Brain microvascular endothelial cell (primary cell): Measurements from ENCODE around the gene KIRREL3.

ENCODE experiments used
- DNase-seq: peaks from one replicate; pipeline ENCODE4 v3.0.0-alpha.2; 2020
- H3K27ac ChIP-seq: fragments of 250-450 bp; sonication (Bioruptor Pico); 2 replicates; pipeline ENCODE4 v1.5.1; 2020; ENCODE audit warnings: mild to moderate bottlenecking, moderate library complexity
- H3K27me3 ChIP-seq: fragments of 250-450 bp; sonication (Bioruptor Pico); replicated peaks from 2 replicates; pipeline ENCODE4 v1.5.1; 2020; ENCODE audit warnings: mild to moderate bottlenecking
- H3K36me3 ChIP-seq: fragments of 250-450 bp; sonication (Bioruptor Pico); replicated peaks from 2 replicates; pipeline ENCODE4 v1.5.1; 2020; ENCODE audit warnings: mild to moderate bottlenecking
- H3K4me3 ChIP-seq: 2 replicates; pipeline ENCODE4 v1.5.1; 2011; ENCODE audit warnings: low read depth, mild to moderate bottlenecking, control low read depth, low read length, moderate library complexity
- CTCF ChIP-seq: IDR thresholded peaks from 2 replicates; pipeline ENCODE4 v1.5.1; 2011; ENCODE audit warnings: low read depth, mild to moderate bottlenecking, moderate library complexity, low read length, control low read depth, inconsistent platforms; ENCODE audit errors: missing control alignments
- in situ Hi-C: cut with HindIII; loops from 2 replicates; pipeline ENCODE4 v1.10.0; 2017; ENCODE audit warnings: low sequenced_read_pairs, low pct_ligation_motif_present

KIRREL3 gene

DNA sequence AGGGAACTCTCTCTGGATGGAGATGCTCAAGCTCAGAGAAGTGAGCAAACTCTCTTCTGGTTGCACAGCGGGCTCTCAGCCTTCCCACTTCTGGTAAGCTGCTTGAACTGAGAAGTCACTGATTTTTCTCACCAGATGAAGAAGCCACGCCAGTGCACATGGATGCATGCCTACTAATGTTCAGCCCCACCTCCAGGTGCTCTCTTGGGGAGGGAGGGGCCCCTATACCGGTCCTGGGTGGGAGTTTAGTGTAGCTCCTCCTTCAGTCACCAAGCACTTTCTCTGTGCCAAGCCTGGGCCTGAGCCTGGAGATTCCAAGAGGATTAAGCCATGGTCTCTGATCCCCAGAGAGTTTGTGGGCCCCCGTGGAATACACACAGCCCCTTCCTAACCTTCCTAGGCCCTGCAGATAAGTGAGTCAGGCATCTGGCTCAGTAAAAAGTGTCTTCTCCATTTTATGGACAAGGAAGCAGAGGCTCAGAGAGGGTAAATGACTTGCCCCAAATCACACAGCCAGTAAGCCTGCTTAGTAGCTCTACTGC is 502.9 kb downstream of the KIRREL3 start:
- TF ChIP-seq CTCF = no peak

GRCh38 chr11:126496576-126497337 is 503.8 kb downstream of the KIRREL3 start:
- in situ Hi-C loops = no loop called here
- H3K36me3 ChIP-seq = no peaks in the 10 kb centered on the region
- H3K27me3 ChIP-seq = peaks cover 3% of the 10 kb centered on the region
- no peak for TF ChIP-seq CTCF
- DNase-seq = no peak
- no peak overlapping the region for H3K27ac ChIP-seq
- no peak overlapping the region for H3K4me3 ChIP-seq

More for the DNA sequence above, 502.9 kb downstream of the KIRREL3 start:
- Histone ChIP-seq H3K4me3 (no peak overlapping the region), H3K27me3 (peaks cover 3% of the 10 kb centered on the region), H3K27ac (no peak overlapping the region), H3K36me3 (no peaks in the 10 kb centered on the region)
- DNase-seq = no peak
- in situ Hi-C loops = no loop called here

DNA sequence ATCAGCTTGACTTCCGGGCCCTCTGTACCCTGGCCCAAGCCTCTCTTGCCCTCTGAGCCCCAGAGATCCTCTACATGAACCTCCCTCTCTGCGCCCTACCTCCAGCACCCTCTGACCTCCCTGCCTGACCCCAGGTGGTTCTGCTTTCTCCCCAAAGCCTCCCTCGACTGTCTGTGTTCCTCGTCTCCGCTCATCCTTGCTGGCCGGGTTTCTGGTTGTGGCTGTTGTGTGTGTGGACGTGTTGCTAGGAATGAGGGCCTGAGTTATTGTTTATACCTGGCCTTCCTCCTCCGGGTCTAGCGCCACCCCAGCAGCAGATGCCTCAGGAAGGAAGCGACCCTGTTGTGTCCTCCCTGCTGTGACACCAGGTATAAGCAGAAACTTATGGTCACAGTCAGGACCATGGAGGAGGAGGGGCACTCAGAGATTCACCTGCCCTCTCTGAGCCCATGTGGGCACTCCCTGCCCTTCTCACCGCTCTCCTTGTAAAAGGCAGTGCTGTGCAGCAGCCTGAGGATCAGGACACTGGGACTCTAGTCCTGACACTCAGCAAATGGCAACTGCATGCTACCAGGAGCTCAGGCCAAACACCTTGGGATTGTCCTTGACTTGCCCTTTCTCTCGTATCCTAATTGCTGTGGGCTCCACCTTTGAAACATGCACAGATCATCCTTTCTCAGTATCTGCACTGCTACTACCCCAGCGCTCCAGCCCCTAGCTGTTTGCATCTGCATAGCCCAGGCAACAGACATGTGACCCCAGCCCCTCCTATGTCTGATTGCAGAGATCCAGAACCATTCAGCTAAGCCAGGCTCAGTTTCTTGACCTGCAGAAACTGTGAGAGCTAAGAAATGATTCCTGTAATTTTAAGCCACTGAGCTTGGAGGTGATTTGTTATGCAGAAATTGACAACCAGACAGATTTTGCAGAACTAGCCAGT is 505.0 kb downstream of the KIRREL3 start:
- in situ Hi-C loops = no loop called here
- TF ChIP-seq CTCF = no peak
- H3K27me3 ChIP-seq = no peaks in the 10 kb centered on the region

GRCh38 chr11:126494831-126495230 is 505.7 kb downstream of the KIRREL3 start:
- H3K27ac ChIP-seq = no peak overlapping the region
- H3K36me3 ChIP-seq = no peaks in the 10 kb centered on the region
- in situ Hi-C loops = no loop called here

More for the DNA sequence above, 505.0 kb downstream of the KIRREL3 start:
- no peak overlapping the region for H3K27ac ChIP-seq
- H3K4me3 ChIP-seq = no peak overlapping the region
- no peak for DNase-seq
- H3K36me3 ChIP-seq = no peaks in the 10 kb centered on the region

More at GRCh38 chr11:126494831-126495230, 505.7 kb downstream of the KIRREL3 start:
- no peak for TF ChIP-seq CTCF
- DNase-seq = no peak
- Histone ChIP-seq H3K27me3 (no peaks in the 10 kb centered on the region), H3K4me3 (no peak overlapping the region)
